Smooth muscle cell of the brain vasculature (primary cell): ENCODE measurements around the gene TFPI.

Experiments used
- DNase-seq: peaks from one replicate; pipeline ENCODE4 v3.0.0-alpha.2; 2012; ENCODE audit warnings: low read depth, low spot score

The TFPI gene

GRCh38 chr2:187419808-187420207, 134.4 kb downstream of the TFPI start:
- no peak for DNase-seq

GRCh38 chr2:187415449-187415848, 138.8 kb downstream of the TFPI start:
- DNase-seq = no peak
